ENCODE measurements around the gene FOXL3. TPM values are rescaled to one million over a fixed set of nuclear protein-coding genes. Genes with fewer than 3 reads are reported as not detected.

Gene FOXL3
- total and polyA plus RNA-seq, 12 donors: not detected

- Histone ChIP-seq H3K27ac (no peak overlapping the region), H3K36me3 (peaks cover 0 to 91% (median 30%) of the 10 kb centered on the region in 9 donors), H3K9me3 (peaks cover 0 to 3% (median 0%) of the 10 kb centered on the region in 11 donors), H3K4me3 (no peak overlapping the region), H3K4me1 (no peaks in the 10 kb centered on the region), H3K27me3 (no peaks in the 10 kb centered on the region)
- no peak for TF ChIP-seq CTCF (IDR thresholded peaks at IDR 0.05)
- WGBS, 2 donors: 96 to 97% methylated on average over 38 of the region's 38 CpGs
- no peak for ATAC-seq
- intact Hi-C loops (cut with DNase I): no loop called here
- no peak for DNase-seq
Measured at GRCh38 chr7:256461-256940, 33.5 kb upstream of the FOXL3 start.

- ATAC-seq (no peak), DNase-seq (no peak)
- Histone ChIP-seq H3K4me1 (no peaks in the 10 kb centered on the region), H3K9me3 (peaks cover 0 to 9% (median 0%) of the 10 kb centered on the region in 11 donors), H3K36me3 (peaks cover 0 to 85% (median 30%) of the 10 kb centered on the region in 9 donors), H3K4me3 (no peak overlapping the region), H3K27me3 (no peaks in the 10 kb centered on the region), H3K27ac (no peak overlapping the region)
- 97% methylated on average over 29 of the region's 29 CpGs for WGBS, 2 donors
- intact Hi-C loops (cut with DNase I): no loop called here
- TF ChIP-seq CTCF (IDR thresholded peaks at IDR 0.05): no peak
Measured at GRCh38 chr7:256981-257646, 32.9 kb upstream of the FOXL3 start.

- H3K4me1 ChIP-seq: no peaks in the 10 kb centered on the region
- no peak for TF ChIP-seq CTCF (IDR thresholded peaks at IDR 0.05)
- ATAC-seq: no peak
- intact Hi-C loops (cut with DNase I): no loop called here
- WGBS, 2 donors: 69 to 84% methylated on average over 5 of the region's 5 CpGs
- H3K4me3 ChIP-seq: no peak overlapping the region
- peaks cover 0 to 80% (median 30%) of the 10 kb centered on the region in 9 donors for H3K36me3 ChIP-seq
- H3K27me3 ChIP-seq: no peaks in the 10 kb centered on the region
- no peak overlapping the region for H3K27ac ChIP-seq
- no peak for DNase-seq
- H3K9me3 ChIP-seq: peaks cover 0 to 14% (median 0%) of the 10 kb centered on the region in 11 donors
Measured at GRCh38 chr7:257647-257992, 32.4 kb upstream of the FOXL3 start.

- DNase-seq (no peak), ATAC-seq (no peak)
- no peak overlapping the region for H3K27ac ChIP-seq
- H3K4me3 ChIP-seq: no peak overlapping the region
- peaks cover 0 to 17% (median 0%) of the 10 kb centered on the region in 11 donors for H3K9me3 ChIP-seq
- H3K4me1 ChIP-seq: no peaks in the 10 kb centered on the region
- 98% methylated on average over 31 of the region's 31 CpGs for WGBS, 2 donors
- no peaks in the 10 kb centered on the region for H3K27me3 ChIP-seq
- peaks cover 0 to 70% (median 30%) of the 10 kb centered on the region in 9 donors for H3K36me3 ChIP-seq
- intact Hi-C loops (cut with DNase I): no loop called here
- no peak for TF ChIP-seq CTCF (IDR thresholded peaks at IDR 0.05)
Measured at GRCh38 chr7:258476-259190, 31.3 kb upstream of the FOXL3 start.
